ENCODE data around the gene PGD. TPM values are rescaled to one million over a fixed set of nuclear protein-coding genes. Genes with fewer than 3 reads are reported as not detected.

The PGD gene
- polyA plus RNA-seq, 1 experiment: 155 TPM

GRCh38 chr1:10432910-10433700 lies 34.2 kb downstream of the PGD start:
- TF ChIP-seq CTCF (IDR thresholded peaks at IDR 0.05; ENCODE audit: low read depth, low read length): no peak
- CTCF ChIA-PET: interaction anchor here (3.9 to 4.2 kb wide), 2 partner anchors 9 to 61 kb away, joined by 15 to 21 read pairs; no protein-coding TSS in a partner anchor
- H3K27ac ChIP-seq (ENCODE audit: low read depth, low read length): peak overlapping the region; percentile 31
- H3K27me3 ChIP-seq (ENCODE audit: control insufficient read depth, insufficient read depth, low read length): no peaks in the 10 kb centered on the region
- H3K9me3 ChIP-seq (ENCODE audit: control insufficient read depth, insufficient read depth, low read length): no peaks in the 10 kb centered on the region; the same call in 1 of the 2 replicates
- DNase-seq (ENCODE audit: low read depth, low spot score): no peak
- H3K4me3 ChIP-seq (ENCODE audit: low read depth, low read length): no peak overlapping the region
- POLR2A ChIA-PET: no interaction called here

- no peak for TF ChIP-seq CTCF (IDR thresholded peaks at IDR 0.05; ENCODE audit: low read depth, low read length)
- Histone ChIP-seq H3K27me3 (ENCODE audit: control insufficient read depth, insufficient read depth, low read length) (no peaks in the 10 kb centered on the region), H3K9me3 (ENCODE audit: control insufficient read depth, insufficient read depth, low read length) (no peaks in the 10 kb centered on the region; the same call in 1 of the 2 replicates), H3K4me3 (ENCODE audit: low read depth, low read length) (no peak overlapping the region), H3K27ac (ENCODE audit: low read depth, low read length) (no peak overlapping the region)
- no peak for DNase-seq (ENCODE audit: low read depth, low spot score)
- CTCF ChIA-PET: interaction anchor here (0.9 to 3.9 kb wide), 2 partner anchors 61 to 74 kb away, joined by 3 to 21 read pairs; no protein-coding TSS in a partner anchor
- POLR2A ChIA-PET: no interaction called here
Observed at GRCh38 chr1:10433790-10434189, 34.9 kb downstream of the PGD start.

GRCh38 chr1:10434590-10434989 lies 35.7 kb downstream of the PGD start:
- H3K27ac ChIP-seq (ENCODE audit: low read depth, low read length): no peak overlapping the region
- no peak for TF ChIP-seq CTCF (IDR thresholded peaks at IDR 0.05; ENCODE audit: low read depth, low read length)
- no peak for DNase-seq (ENCODE audit: low read depth, low spot score)
- ChIA-PET POLR2A (no interaction called here), CTCF (interaction anchor here (0.9 to 3.9 kb wide), 2 partner anchors 60 to 73 kb away, joined by 3 to 21 read pairs; no protein-coding TSS in a partner anchor)
- H3K4me3 ChIP-seq (ENCODE audit: low read depth, low read length): no peak overlapping the region
- no peaks in the 10 kb centered on the region; the same call in 1 of the 2 replicates for H3K9me3 ChIP-seq (ENCODE audit: control insufficient read depth, insufficient read depth, low read length)
- no peaks in the 10 kb centered on the region for H3K27me3 ChIP-seq (ENCODE audit: control insufficient read depth, insufficient read depth, low read length)

GRCh38 chr1:10437052-10437451 lies 38.2 kb downstream of the PGD start:
- no peak overlapping the region for H3K27ac ChIP-seq (ENCODE audit: low read depth, low read length)
- no peak for TF ChIP-seq CTCF (IDR thresholded peaks at IDR 0.05; ENCODE audit: low read depth, low read length)
- no peak overlapping the region for H3K4me3 ChIP-seq (ENCODE audit: low read depth, low read length)
- POLR2A ChIA-PET: interaction anchor here (0.6 kb wide), 1 partner anchor 600 kb away, joined by 3 read pairs; no protein-coding TSS in a partner anchor
- CTCF ChIA-PET: interaction anchor here (1.5 to 3.4 kb wide), 2 partner anchors 57 to 60 kb away, joined by 5 to 21 read pairs; no protein-coding TSS in a partner anchor
- no peak for DNase-seq (ENCODE audit: low read depth, low spot score)
- no peaks in the 10 kb centered on the region for H3K27me3 ChIP-seq (ENCODE audit: control insufficient read depth, insufficient read depth, low read length)
- no peaks in the 10 kb centered on the region for H3K9me3 ChIP-seq (ENCODE audit: control insufficient read depth, insufficient read depth, low read length)

GRCh38 chr1:10438677-10439163 lies 39.9 kb downstream of the PGD start:
- ChIA-PET POLR2A (no interaction called here), CTCF (interaction anchor here (0.6 to 3.4 kb wide), 3 partner anchors 8 to 62 kb away, joined by 3 to 21 read pairs (median 5); no protein-coding TSS in a partner anchor)
- H3K27me3 ChIP-seq (ENCODE audit: control insufficient read depth, insufficient read depth, low read length): no peaks in the 10 kb centered on the region
- H3K4me3 ChIP-seq (ENCODE audit: low read depth, low read length): no peak overlapping the region
- H3K27ac ChIP-seq (ENCODE audit: low read depth, low read length): no peak overlapping the region
- no peaks in the 10 kb centered on the region for H3K9me3 ChIP-seq (ENCODE audit: control insufficient read depth, insufficient read depth, low read length)
- no peak for TF ChIP-seq CTCF (IDR thresholded peaks at IDR 0.05; ENCODE audit: low read depth, low read length)
- DNase-seq (ENCODE audit: low read depth, low spot score): no peak
